Mucosa of rectum (tissue), 2 donors: ENCODE results near the gene RIF1.
A peak's percentile ranks its signal among the peaks of the same experiment; 100 is the strongest.

Experiments
- H3K27ac ChIP-seq, 2 donors: one replicate each; pipeline ENCODE4 v1.7.0; 2013; ENCODE audit warnings: inconsistent platforms in 2 of 2, low read depth in 2 of 2, low read length in 2 of 2
- H3K27me3 ChIP-seq, 2 donors: one replicate each; pipeline ENCODE4 v1.7.0; 2013; ENCODE audit warnings: low read length in 2 of 2; ENCODE audit not compliant: control insufficient read depth in 2 of 2, insufficient read depth in 2 of 2
- H3K36me3 ChIP-seq, 2 donors: one replicate each; pipeline ENCODE4 v1.7.0; 2013; ENCODE audit warnings: low read length in 2 of 2; ENCODE audit not compliant: control insufficient read depth in 2 of 2, insufficient read depth in 2 of 2
- H3K4me1 ChIP-seq, 2 donors: one replicate each; pipeline ENCODE4 v1.7.0; 2013; ENCODE audit warnings: low read length in 2 of 2, mild to moderate bottlenecking in 1 of 2; ENCODE audit not compliant: control insufficient read depth in 2 of 2, insufficient read depth in 2 of 2
- H3K4me3 ChIP-seq, 2 donors: one replicate each; pipeline ENCODE4 v1.7.0; 2013; ENCODE audit warnings: low read length in 2 of 2
- H3K9ac ChIP-seq, 2 donors: one replicate each; pipeline ENCODE4 v1.7.0; 2013; ENCODE audit warnings: low read length in 2 of 2, low read depth in 1 of 2, mild to moderate bottlenecking in 1 of 2
- H3K9me3 ChIP-seq, 2 donors: one replicate each; pipeline ENCODE4 v1.7.0; 2013; ENCODE audit warnings: low read length in 2 of 2; ENCODE audit not compliant: control insufficient read depth in 2 of 2
- donor health status: healthy.
- donor health status: Normal muscosa, but diverticular disease.

RIF1 gene

GRCh38 chr2:151409601-151410484 is at the start of gene RIF1:
TSS of gene RIF1 (plus strand) at chr2:151409902. CDS start at chr2:151410424, 522 bp downstream.
- H3K4me1 ChIP-seq = peaks cover 0 to 3% of the 10 kb centered on the region in 2 donors
- H3K27me3 ChIP-seq = no peaks in the 10 kb centered on the region
- peaks cover 11 to 18% of the 10 kb centered on the region in 2 donors for H3K36me3 ChIP-seq
- no peaks in the 10 kb centered on the region for H3K9me3 ChIP-seq
- H3K4me3 ChIP-seq = peak within 1 kb of the TSS; percentile 91 to 94
- H3K27ac ChIP-seq = peak within 1 kb of the TSS; percentile 91
- H3K9ac ChIP-seq = peak within 1 kb of the TSS; percentile 83 to 86

- H3K4me1 ChIP-seq = no peaks in the 10 kb centered on the region
- no peaks in the 10 kb centered on the region for H3K9me3 ChIP-seq
- H3K36me3 ChIP-seq = no peaks in the 10 kb centered on the region
- no peaks in the 10 kb centered on the region for H3K27me3 ChIP-seq
- no peak overlapping the region for H3K9ac ChIP-seq
- H3K27ac ChIP-seq = no peak overlapping the region
- H3K4me3 ChIP-seq = no peak overlapping the region
Measured at GRCh38 chr2:151361674-151362370, 47.9 kb upstream of the RIF1 start.

GRCh38 chr2:151363709-151364108 is 46.0 kb upstream of the RIF1 start:
- Histone ChIP-seq H3K27me3 (no peaks in the 10 kb centered on the region), H3K4me1 (no peaks in the 10 kb centered on the region), H3K9me3 (no peaks in the 10 kb centered on the region), H3K9ac (no peak overlapping the region), H3K4me3 (no peak overlapping the region), H3K36me3 (no peaks in the 10 kb centered on the region), H3K27ac (no peak overlapping the region)

GRCh38 chr2:151367571-151367970 is 42.1 kb upstream of the RIF1 start:
- Histone ChIP-seq H3K4me1 (no peaks in the 10 kb centered on the region), H3K27ac (no peak overlapping the region), H3K36me3 (no peaks in the 10 kb centered on the region), H3K9ac (no peak overlapping the region), H3K27me3 (no peaks in the 10 kb centered on the region), H3K4me3 (no peak overlapping the region), H3K9me3 (no peaks in the 10 kb centered on the region)

- Histone ChIP-seq H3K4me3 (no peak overlapping the region), H3K9ac (no peak overlapping the region), H3K4me1 (no peaks in the 10 kb centered on the region), H3K27me3 (no peaks in the 10 kb centered on the region), H3K9me3 (no peaks in the 10 kb centered on the region), H3K27ac (no peak overlapping the region), H3K36me3 (no peaks in the 10 kb centered on the region)
Measured at GRCh38 chr2:151374436-151374835, 35.3 kb upstream of the RIF1 start.

GRCh38 chr2:151379169-151379568 is 30.5 kb upstream of the RIF1 start:
- H3K36me3 ChIP-seq = no peaks in the 10 kb centered on the region
- H3K27me3 ChIP-seq = no peaks in the 10 kb centered on the region
- H3K4me3 ChIP-seq = no peak overlapping the region
- H3K9ac ChIP-seq = no peak overlapping the region
- H3K9me3 ChIP-seq = no peaks in the 10 kb centered on the region
- no peaks in the 10 kb centered on the region for H3K4me1 ChIP-seq
- H3K27ac ChIP-seq = no peak overlapping the region

GRCh38 chr2:151380580-151381235 is 29.0 kb upstream of the RIF1 start:
- no peak overlapping the region for H3K9ac ChIP-seq
- H3K27me3 ChIP-seq = no peaks in the 10 kb centered on the region
- no peaks in the 10 kb centered on the region for H3K4me1 ChIP-seq
- H3K36me3 ChIP-seq = no peaks in the 10 kb centered on the region
- H3K4me3 ChIP-seq = no peak overlapping the region
- no peaks in the 10 kb centered on the region for H3K9me3 ChIP-seq
- H3K27ac ChIP-seq = no peak overlapping the region

GRCh38 chr2:151381266-151381665 is 28.4 kb upstream of the RIF1 start:
- H3K9ac ChIP-seq = no peak overlapping the region
- H3K27ac ChIP-seq = no peak overlapping the region
- no peaks in the 10 kb centered on the region for H3K4me1 ChIP-seq

GRCh38 chr2:151388011-151388410 is 21.7 kb upstream of the RIF1 start:
- H3K36me3 ChIP-seq = no peaks in the 10 kb centered on the region
- H3K4me1 ChIP-seq = no peaks in the 10 kb centered on the region
- H3K27ac ChIP-seq = no peak overlapping the region
- no peak overlapping the region for H3K4me3 ChIP-seq
- no peaks in the 10 kb centered on the region for H3K27me3 ChIP-seq
- H3K9me3 ChIP-seq = no peaks in the 10 kb centered on the region
- H3K9ac ChIP-seq = no peak overlapping the region

More at GRCh38 chr2:151381266-151381665, 28.4 kb upstream of the RIF1 start:
- Histone ChIP-seq H3K9me3 (no peaks in the 10 kb centered on the region), H3K36me3 (no peaks in the 10 kb centered on the region), H3K4me3 (no peak overlapping the region), H3K27me3 (no peaks in the 10 kb centered on the region)

- Histone ChIP-seq H3K4me3 (no peak overlapping the region), H3K27me3 (no peaks in the 10 kb centered on the region), H3K9ac (no peak overlapping the region), H3K9me3 (no peaks in the 10 kb centered on the region), H3K36me3 (no peaks in the 10 kb centered on the region), H3K27ac (no peak overlapping the region), H3K4me1 (no peaks in the 10 kb centered on the region)
Measured at GRCh38 chr2:151391436-151391835, 18.3 kb upstream of the RIF1 start.
